ENCODE data around the gene CYP4F11. TPM values are rescaled to one million over a fixed set of nuclear protein-coding genes. Genes with fewer than 3 reads are reported as not detected.
"Not testable (repeated sequence)": the region's sequence is repeated elsewhere in the genome, so short reads cannot be mapped to it uniquely, and the experiment has no call there.

CYP4F11 gene
- total RNA-seq, 1 donor from 2014 or later: 0.56 TPM

DNA sequence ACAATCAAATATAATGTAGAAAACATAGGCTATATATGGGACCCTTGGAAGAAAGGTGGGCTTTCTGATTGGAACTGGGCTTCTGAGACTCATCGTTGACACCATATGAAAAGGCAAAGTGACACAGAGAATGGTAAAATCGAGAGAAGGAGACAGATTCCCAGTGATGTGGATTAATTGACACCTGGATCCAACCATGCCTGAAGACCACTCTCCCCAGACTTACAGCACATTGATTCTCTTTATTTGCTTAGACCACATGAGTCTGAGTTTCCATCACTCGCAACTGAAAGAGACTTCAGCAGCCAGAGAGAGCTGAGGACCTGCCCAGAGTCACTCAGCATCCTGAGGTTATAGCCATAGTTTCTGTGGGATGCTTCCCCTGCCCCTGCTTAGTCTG is 6.0 kb downstream of the CYP4F11 start:
- DNase-seq: no peak
- intact Hi-C loops (cut with DNase I): no loop called here
- no peak for ATAC-seq (ENCODE audit: poor library complexity)

DNA sequence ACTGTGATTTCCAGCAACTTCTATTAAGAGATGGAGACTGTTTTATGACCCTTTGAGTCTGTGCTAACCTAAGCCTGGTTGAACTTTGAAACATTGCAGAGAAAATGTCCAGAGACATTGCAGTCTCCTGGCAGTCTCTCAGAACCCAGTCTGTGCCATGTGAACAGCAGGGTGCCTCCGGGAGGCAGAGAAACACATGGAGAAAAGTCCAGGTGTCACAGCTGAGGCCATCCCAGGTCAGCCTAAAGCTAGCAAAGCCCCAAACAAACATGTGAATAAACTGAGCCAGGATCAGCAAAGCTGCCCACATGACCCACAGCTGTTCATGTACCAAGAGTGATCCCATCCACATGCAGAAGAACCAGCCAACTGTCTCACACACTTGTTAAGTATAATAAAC is 7.8 kb downstream of the CYP4F11 start:
- DNase-seq (no peak), ATAC-seq (ENCODE audit: poor library complexity) (no peak)
- intact Hi-C loops (cut with DNase I): no loop called here

DNA sequence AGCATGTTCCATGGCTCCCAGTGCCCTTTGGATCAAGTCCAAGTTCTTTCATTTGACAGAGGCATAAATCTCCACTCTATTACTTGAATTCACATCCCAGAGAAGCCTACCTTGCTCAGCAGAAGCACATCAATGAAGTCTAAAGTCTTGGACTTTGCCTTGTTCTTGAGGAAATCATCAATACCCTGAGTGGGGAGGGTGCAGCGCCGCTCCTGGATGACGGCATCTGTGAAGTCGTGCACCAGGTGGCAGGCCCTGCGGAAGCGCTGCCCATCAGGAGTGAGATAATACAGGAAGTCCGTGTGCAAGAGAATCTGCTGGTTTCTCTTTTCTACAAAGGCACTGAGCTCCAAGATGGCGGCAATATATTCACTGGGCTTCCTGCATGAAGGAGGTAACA is 10.6 kb downstream of the CYP4F11 start:
- no peak for DNase-seq
- no peak for ATAC-seq (ENCODE audit: poor library complexity)
- intact Hi-C loops (cut with DNase I): no loop called here

DNA sequence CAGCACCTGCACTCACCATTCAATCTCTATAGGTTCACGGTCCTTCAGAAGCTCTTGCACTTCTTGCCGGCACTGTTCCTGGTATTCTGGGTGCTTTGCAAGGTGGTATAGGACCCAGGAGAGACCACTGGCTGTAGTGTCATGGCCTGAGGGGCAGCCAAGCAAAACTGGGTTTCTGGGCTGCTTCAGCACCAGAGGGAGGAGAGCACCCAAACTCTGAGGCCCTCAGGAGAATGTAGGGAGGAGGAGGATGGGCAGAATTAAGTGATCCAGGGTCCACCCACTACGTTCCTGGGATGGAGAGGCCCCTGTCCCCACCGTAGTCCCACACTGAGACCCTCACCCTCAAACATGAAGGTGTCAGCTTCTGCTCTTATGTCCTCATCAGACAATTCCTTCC is 12.3 kb downstream of the CYP4F11 start:
- DNase-seq: no peak
- intact Hi-C loops (cut with DNase I): no loop called here
- ATAC-seq (ENCODE audit: poor library complexity): no peak

DNA sequence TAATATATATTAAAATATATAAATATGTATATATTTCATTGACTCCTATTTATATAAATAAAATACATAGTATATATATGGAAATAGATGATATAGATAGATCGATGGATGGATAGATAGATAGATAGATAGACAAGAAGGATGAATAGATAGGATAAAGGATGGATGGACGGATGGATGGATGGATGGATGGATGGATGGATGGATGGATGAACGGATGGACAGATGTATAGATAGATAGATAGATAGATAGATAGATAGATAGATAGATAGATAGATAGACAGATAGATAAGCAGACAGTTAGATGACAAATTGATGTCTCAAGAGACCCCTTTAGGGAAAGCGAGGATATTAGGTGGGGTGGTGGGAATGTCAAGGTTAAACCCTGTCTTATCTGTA is 15.1 kb downstream of the CYP4F11 start:
- no peak for ATAC-seq (ENCODE audit: poor library complexity)
- intact Hi-C loops (cut with DNase I): no loop called here

DNA sequence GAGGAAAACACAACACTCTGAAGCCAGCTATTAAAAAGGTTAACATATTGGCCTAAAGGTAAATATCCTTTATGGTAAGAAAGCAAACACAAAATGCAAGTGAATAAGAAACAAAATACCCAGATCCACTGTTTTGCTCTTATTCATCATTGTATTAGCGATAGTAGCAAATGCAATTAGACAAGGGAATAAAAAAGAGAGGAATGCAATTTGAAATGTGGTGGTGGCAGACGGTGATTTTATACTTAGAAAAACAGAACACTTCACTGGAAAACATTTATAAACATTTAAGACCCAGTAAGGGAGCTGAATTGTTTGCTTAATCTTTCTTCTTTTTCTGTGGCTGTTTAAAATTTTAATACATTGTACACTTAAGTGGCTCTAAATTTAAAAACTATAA is 19.2 kb downstream of the CYP4F11 start:
- ATAC-seq (ENCODE audit: poor library complexity) (no peak), DNase-seq (no peak)
- intact Hi-C loops (cut with DNase I): no loop called here

More for the DNA sequence above, 15.1 kb downstream of the CYP4F11 start:
- DNase-seq: no peak

DNA sequence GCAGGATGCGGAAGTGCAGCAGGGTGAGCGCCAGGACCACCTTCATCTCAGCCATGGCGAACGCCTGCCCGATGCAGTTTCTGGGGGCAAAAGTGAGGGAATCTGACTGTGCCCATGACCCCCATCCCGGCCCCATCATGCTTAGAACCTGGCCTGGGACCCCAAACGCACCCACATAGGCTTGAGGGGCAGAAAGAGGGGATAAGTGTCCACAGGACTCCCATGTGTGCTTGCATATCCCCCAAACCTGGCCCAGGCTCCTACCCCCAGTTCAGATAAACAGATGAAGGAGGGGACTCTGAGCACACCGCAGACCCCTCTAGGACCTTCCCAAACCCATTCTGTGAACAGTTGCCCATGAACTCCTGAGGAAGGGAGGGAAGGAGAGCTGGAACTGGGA is 20.5 kb downstream of the CYP4F11 start:
- intact Hi-C loops (cut with DNase I): no loop called here
- no peak for ATAC-seq (ENCODE audit: poor library complexity)
- DNase-seq: no peak

DNA sequence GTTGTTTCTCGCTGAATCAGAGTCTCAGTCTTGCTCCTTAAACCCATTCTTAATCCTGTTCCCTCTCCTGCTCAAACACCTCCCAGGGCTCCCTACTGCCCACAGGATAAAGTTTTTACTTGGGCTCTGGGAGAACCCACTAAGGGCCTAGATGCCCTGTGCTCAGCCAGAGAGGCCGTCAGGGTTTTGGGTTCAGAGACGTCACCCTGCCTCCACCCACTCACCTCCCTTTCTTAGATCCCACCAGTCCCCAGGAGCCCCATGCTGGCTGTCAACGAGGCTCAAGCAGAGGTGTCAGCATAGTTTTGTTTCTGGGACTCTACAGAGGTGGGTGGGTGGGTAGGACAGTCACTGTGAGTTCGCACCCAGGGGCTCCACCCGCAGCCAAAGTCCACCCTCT is 20.9 kb downstream of the CYP4F11 start:
- ATAC-seq (ENCODE audit: poor library complexity): no peak
- no peak for DNase-seq
- intact Hi-C loops (cut with DNase I): no loop called here

DNA sequence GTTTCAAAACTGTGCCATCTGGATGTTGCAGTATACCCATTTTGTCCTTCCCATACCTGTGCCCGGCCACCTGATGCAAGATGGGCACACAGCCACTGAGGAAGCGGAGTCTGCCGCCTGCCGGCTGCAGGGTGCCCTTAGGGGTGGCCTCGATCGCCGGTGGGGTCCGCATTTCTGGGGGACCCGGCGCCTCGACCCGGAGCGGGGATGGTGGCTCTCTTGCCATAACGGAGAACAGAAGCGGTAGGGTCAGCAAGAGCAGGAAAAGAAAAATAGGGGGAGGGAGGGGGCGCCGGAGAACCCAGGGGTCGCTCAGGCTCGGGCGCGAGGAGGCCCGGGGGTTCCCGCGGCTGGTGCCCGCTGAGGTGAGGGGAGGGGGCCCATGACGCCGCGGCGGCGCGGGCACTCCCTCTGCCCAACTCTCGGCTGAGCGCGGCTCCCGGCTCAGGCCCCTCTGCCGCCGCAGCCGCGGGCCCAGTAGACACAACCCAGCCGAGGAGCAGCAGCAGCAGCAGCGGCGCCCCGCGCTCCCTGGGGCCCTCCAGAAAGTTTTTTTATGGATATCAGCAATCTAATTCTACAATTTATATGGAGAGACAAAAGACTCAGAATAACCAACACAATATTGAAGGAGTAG is 22.6 kb downstream of the CYP4F11 start:
- no peak for DNase-seq
- ATAC-seq (ENCODE audit: poor library complexity): no peak
- intact Hi-C loops (cut with DNase I): no loop called here

DNA sequence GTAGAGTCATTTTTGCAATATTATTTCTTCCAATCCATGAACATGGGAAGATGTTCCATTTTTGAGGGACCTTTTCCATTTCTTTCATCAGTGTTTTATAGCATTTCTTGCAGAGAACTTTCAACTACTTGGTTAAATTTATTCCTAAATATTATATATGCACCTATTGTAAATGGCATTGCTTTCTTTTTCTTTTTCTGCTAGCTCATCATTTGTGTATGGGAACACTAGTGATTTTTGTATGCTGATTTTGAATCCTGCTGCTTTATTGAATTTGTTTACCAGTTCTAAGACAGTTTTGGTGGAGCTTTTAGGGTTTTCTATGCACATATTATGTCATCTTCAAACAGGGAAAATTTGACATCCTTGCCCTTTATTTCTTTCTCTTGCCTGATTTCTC is 29.3 kb downstream of the CYP4F11 start:
- intact Hi-C loops (cut with DNase I): loop anchor here (5.0 kb wide), 1 partner anchor 193 kb away; no protein-coding TSS in a partner anchor
- no peak for DNase-seq

DNA sequence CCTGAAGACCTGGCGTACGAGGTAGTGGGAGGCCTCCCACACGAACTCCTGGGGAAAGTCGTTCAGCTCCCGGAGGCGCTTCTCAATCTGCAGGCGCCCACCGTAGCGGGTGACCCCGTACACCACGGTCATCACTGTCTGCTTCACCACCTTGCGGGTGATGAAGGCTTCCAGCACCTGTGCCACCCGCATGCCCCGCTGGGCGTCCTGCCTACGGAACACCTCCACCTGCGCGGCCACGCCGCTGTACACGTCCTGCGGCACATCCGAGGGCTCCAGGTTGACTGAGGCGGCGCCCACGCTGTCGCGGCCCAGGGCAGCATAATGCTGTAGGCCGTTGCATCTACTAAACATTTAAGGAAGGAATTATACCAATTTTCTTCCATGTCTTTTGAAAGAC is 31.4 kb downstream of the CYP4F11 start:
- DNase-seq; ATAC-seq (ENCODE audit: poor library complexity); intact Hi-C loops (cut with DNase I): not testable (repeated sequence)

More for the DNA sequence above, 29.3 kb downstream of the CYP4F11 start:
- ATAC-seq (ENCODE audit: poor library complexity): no peak

DNA sequence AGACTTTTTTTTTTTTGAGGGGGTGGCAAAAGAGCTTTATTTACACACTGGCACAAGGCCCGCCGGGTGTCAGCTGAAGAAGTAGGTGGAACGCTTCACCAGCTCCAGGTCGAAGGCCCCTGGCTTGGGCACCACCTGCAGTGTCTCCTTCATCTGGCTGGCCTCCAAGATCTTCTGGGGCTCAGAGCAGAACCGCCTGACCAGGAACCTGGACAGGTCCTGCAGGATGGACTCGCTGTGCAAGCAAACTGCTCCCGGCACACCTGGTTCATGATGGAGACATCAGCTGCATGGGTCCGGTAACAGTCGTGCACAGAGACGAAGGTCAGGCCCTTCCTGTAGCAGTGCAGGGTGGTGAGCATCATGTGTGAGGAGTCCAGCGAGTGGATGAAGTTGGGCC is 32.1 kb downstream of the CYP4F11 start:
- DNase-seq: no peak
- intact Hi-C loops (cut with DNase I): no loop called here
- no peak for ATAC-seq (ENCODE audit: poor library complexity)

DNA sequence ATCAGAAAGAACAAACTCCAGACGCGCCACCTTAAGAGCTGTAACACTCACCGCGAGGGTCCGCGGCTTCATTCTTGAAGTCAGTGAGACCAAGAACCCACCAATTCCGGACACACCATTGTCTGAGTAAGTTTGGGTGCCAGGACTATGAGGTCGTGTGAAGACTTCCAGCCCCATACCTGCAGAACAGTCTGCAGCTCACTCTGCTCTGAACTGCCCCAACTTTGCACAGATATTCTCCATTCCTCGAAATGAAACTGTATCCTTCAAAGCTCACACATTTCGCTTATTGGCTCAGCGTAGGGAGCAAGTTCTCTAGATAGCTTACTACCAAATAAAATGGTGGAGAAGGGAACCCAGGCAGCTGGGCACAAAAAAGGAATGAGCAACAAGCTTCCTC is 33.8 kb downstream of the CYP4F11 start:
- intact Hi-C loops (cut with DNase I): no loop called here
- no peak for DNase-seq
- ATAC-seq (ENCODE audit: poor library complexity): no peak

DNA sequence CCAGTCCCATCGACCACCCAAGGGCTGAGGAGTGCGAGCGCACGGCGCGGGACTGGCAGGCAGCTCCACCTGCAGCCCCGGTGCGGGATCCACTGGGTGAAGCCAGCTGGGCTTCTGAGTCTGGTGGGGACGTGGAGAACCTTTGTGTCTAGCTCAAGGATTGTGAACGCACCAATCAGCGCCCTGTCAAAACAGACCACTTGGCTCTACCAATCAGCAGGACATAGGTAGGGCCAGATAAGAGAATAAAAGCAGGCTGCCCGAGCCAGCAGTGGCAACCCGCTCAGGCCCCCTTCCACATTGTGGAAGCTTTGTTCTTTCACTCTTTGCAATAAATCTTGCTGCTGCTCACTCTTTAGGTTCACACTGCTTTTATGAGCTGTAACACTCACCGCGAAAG is 34.3 kb downstream of the CYP4F11 start:
- intact Hi-C loops (cut with DNase I); ATAC-seq (ENCODE audit: poor library complexity); DNase-seq: not testable (repeated sequence)

DNA sequence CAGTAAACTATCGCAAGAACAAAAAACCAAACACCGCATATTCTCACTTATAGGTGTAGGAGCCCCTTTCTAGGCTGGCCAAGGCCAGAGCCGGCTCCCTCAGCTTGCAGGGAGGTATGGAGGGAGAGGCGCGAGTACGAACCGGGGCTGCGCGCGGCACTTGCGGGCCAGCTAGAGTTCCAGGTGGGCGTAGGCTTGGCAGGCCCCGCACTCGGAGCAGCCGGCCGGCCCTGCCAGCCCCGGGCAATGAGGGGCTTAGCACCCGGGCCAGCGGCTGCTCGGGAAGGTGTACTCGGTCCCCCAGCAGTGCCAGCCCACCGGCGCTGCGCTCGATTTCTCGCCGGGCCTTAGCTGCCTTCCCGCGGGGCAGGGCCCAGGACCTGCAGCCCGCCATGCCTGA is 34.8 kb downstream of the CYP4F11 start:
- intact Hi-C loops (cut with DNase I); ATAC-seq (ENCODE audit: poor library complexity): not testable (repeated sequence)

DNA sequence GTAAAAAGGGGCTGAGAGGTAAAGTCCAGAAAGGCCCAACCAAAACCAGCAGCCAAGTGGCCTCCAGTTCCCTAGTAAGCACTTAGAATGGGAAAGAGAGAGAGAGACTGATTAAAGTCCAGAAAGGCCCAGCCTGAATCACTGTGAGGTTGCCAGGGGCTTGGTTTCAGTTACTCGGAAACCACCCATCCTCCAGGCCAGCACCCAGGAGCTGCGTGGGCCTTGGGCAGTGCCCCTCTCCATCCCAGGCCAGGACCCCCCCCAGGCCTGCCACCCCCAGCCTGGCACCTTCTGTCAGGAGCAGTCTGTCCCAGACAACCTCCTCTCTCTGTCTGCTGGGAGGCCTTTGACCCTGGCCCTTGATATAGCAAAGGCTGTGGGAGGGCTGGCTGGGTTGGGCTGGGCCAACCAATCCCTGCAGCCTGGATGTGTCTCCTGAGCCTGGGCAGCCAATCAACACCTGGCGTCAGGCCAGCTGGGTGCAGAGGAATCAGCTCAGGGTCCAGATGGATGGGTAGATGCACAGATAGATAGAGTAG is 36.5 kb downstream of the CYP4F11 start, which contains the start of gene CYP4F2:
TSS of gene CYP4F2 (minus strand) at position 337 of the 539 bp plus-strand sequence. CDS start 463 bp downstream, outside the sequence.
- intact Hi-C loops (cut with DNase I): no loop called here
- ATAC-seq (ENCODE audit: poor library complexity) (no peak), DNase-seq (no peak)

More for the DNA sequence above, 34.8 kb downstream of the CYP4F11 start:
- not testable (repeated sequence) for DNase-seq

DNA sequence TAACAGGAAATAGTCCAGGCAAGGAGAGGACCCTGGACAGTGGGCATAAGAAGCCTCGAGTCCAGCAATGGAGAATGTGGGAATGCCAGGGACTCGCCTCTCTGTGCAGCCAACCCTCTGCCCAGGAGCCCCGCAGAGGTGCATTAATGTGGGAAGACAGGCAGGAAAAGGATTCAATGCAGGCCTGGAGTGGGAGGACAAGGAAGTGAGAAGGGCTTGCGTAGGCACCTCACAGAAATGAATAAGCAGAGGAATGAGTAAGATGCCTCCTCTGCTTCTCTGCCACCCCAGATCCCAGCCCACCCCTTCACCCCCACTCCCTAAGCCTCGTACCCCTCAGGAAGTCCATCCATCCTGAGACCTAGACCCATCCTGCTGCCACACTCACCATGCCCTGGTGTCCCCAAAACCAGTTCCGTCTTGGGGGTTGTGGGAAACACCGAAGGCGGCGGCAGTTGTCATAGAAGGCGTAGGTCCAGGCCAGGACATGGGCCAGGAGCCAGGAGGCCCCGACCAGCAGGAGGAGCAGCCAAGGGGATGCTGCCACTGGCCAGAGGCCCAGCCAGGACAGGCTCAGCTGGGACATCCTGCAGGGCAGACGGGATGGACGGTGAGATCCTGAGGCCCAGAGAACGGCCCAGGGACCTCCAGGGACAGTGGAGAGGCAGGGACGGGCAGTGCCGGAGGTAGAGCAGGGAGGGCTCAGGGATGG is 37.1 kb downstream of the CYP4F11 start:
- intact Hi-C loops (cut with DNase I): no loop called here
- no peak for DNase-seq
- ATAC-seq (ENCODE audit: poor library complexity): no peak

DNA sequence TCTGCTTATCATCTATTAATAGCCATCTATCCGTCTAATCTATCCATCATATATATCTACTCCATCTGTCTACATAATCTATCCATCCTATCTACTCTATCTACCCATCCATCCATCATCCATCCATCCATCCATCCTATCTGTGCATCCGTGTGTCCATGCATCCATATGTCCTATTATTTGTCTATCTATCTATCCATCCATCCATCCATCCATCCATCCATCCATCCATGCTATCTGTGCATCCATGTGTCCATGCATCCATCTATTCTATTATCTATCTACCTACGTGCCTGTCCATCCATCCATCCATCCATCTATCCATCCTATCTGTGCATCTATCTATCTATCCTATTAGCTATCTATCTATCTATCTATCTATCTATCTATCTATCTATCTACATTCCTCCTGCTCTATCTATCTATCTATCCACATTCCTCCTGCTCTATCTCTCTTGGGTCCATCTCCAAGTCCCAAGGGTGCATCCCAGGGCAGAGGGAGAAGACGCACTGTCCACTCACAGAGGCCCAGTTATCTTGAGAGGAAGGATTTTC is 38.4 kb downstream of the CYP4F11 start:
- intact Hi-C loops (cut with DNase I): no loop called here
- ATAC-seq (ENCODE audit: poor library complexity) (no peak), DNase-seq (no peak)

DNA sequence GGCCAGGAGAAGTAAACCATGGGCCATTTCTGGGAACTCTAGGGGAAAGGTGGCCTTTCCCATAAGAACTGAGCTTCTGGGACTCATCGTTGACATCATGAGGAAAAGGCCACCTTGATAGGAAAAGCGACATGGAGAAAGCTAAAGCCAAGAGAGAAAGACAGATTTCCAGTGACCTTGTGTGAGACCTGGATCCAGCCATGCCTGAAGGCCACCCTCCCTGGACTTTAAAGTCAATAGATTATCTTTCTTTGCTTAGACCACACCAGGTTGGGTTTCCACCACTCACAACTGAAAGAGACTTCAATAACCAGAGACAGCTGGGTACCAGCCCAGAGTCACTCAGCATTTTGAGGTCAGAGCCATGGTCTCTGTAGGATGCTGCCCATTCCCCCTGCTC is 40.0 kb downstream of the CYP4F11 start:
- DNase-seq: no peak
- intact Hi-C loops (cut with DNase I): no loop called here
- ATAC-seq (ENCODE audit: poor library complexity): no peak

DNA sequence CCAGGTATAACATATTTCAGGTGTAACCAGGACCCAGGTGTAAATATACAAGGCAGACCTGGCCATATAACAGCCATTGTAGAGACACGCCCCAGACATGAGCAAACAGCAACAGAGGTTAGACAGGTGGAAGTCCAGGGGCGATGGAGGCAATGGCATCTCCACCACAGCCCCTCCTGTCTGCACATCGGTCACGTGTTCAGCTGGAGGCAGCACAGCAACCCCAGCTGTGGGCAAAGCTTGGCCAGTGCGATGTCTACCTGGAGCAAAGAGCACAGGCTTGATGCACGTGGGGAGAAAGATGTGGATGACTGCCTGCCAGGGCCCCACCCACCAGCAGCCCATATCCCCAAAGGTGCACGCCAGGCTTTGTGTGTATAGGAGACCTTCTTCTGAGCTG is 40.9 kb downstream of the CYP4F11 start:
- intact Hi-C loops (cut with DNase I): no loop called here
- ATAC-seq (ENCODE audit: poor library complexity): no peak

More for the DNA sequence above, 40.9 kb downstream of the CYP4F11 start:
- no peak for DNase-seq
